A549 (cell line): ENCODE results near the gene MPL. TPM values are rescaled to one million over a fixed set of nuclear protein-coding genes. Genes with fewer than 3 reads are reported as not detected.
A peak's percentile ranks its signal among the peaks of the same experiment; 100 is the strongest.

Experiments
- ATAC-seq, 2 experiments: fragments of 200-7000 bp in 1 of 2; fragments of >200 bp in 1 of 2; cut with Nextera tagmentation in 1 of 2; cut with Tn5 transposase in 1 of 2; 3 replicates each; pipeline versions ENCODE4 v1.8.0 to v1.9.1; 2018 to 2020; ENCODE audit warnings: mild to moderate bottlenecking in 1 of 2, moderate library complexity in 1 of 2
- CTCF ChIA-PET: fragments of 300-600 bp; sonication (Branson Sonifier 250); formaldehyde crosslinking; extraction: SDS; loops from one replicate; lab custom pipeline; 2021; ENCODE audit warnings: antibody characterized with exemption, inconsistent platforms; lab: Yijun Ruan, JAX
- POLR2A ChIA-PET: fragments of 350-600 bp; formaldehyde crosslinking; extraction: SDS; loops from one replicate; lab custom pipeline; 2021; ENCODE audit warnings: antibody characterized with exemption, inconsistent platforms; lab: Yijun Ruan, JAX
- DNase-seq, 2 experiments: peaks; one replicate each; pipeline versions ENCODE4 v3.0.0 to v3.0.0-alpha.2; 2011 to 2016; ENCODE audit warnings: low read depth in 1 of 2, low spot score in 1 of 2
- FAIRE-seq: peaks from 2 replicates; lab custom pipeline; 2011; peaks lifted over from hg19 to GRCh38; lab: Jason Lieb, UNC
- H3K27ac ChIP-seq, 2 experiments: fragments of >200 bp; sonication (Bioruptor Twin); formaldehyde crosslinking; 3 replicates each; pipeline ENCODE4 v1.5.1; 2016 to 2017
- H3K4me1 ChIP-seq: fragments of >200 bp; sonication (Bioruptor Twin); formaldehyde crosslinking; 3 replicates; pipeline ENCODE4 v1.6.1; 2016
- H3K4me2 ChIP-seq: fragments of >200 bp; sonication (Bioruptor Twin); formaldehyde crosslinking; 3 replicates; pipeline ENCODE4 v1.6.1; 2016
- H3K4me3 ChIP-seq: fragments of >200 bp; sonication (Bioruptor Twin); formaldehyde crosslinking; 3 replicates; pipeline ENCODE4 v1.5.1; 2016
- H3K9me3 ChIP-seq: fragments of >200 bp; sonication (Bioruptor Twin); formaldehyde crosslinking; 3 replicates; pipeline ENCODE4 v1.6.1; 2016
- BCL3 ChIP-seq: fragments of >200 bp; sonication (Bioruptor Twin); formaldehyde crosslinking; IDR thresholded peaks from 3 replicates; pipeline ENCODE4 v1.6.1; 2016
- BHLHE40 ChIP-seq: IDR thresholded peaks from 2 replicates; pipeline ENCODE4 v1.6.1; 2012; ENCODE audit warnings: low read depth, low read length, inconsistent platforms
- CBX2 ChIP-seq: fragments of 200-600 bp; sonication (generic); IDR thresholded peaks from 2 replicates; pipeline ENCODE4 v1.6.1; 2016; ENCODE audit warnings: low read depth, mild to moderate bottlenecking, borderline replicate concordance
- CHD2 ChIP-seq: fragments of 150-350 bp; IDR thresholded peaks from 2 replicates; pipeline ENCODE4 v1.6.1; 2014; ENCODE audit warnings: low read length; ENCODE audit not compliant: partially characterized antibody
- CHD4 ChIP-seq: fragments of 200-600 bp; sonication (generic); IDR thresholded peaks from 2 replicates; pipeline ENCODE4 v1.6.1; 2016; ENCODE audit warnings: antibody characterized with exemption, mild to moderate bottlenecking, borderline replicate concordance
- E2F6 ChIP-seq: IDR thresholded peaks from 2 replicates; pipeline ENCODE4 v1.6.1; 2012; ENCODE audit warnings: low read depth, borderline replicate concordance
- ELK1 ChIP-seq: fragments of 150-350 bp; IDR thresholded peaks from 2 replicates; pipeline ENCODE4 v1.6.1; 2014; ENCODE audit warnings: low read depth, mild to moderate bottlenecking, low read length
- HMGXB4 ChIP-seq: fragments of 250-450 bp; sonication (Bioruptor Pico); IDR thresholded peaks from 2 replicates; pipeline ENCODE4 v1.5.0; 2021; ENCODE audit warnings: mild to moderate bottlenecking, moderate library complexity, borderline replicate concordance
- HOXB13 ChIP-seq: fragments of 250-450 bp; sonication (Bioruptor Pico); IDR thresholded peaks from 2 replicates; pipeline ENCODE4 v1.5.0; 2020; ENCODE audit warnings: low read depth, mild to moderate bottlenecking, moderate library complexity
- JUN ChIP-seq, 2 experiments: fragments of >200 bp; sonication (Bioruptor Twin); formaldehyde crosslinking; IDR thresholded peaks; 2 replicates in 1 of 2; 3 replicates in 1 of 2; pipeline ENCODE4 v1.6.1; 2016 to 2017
- KDM1A ChIP-seq: fragments of 200-600 bp; sonication (generic); IDR thresholded peaks from 2 replicates; pipeline ENCODE4 v1.6.1; 2016; ENCODE audit warnings: low read depth, mild to moderate bottlenecking
- MYC ChIP-seq: IDR thresholded peaks from 2 replicates; pipeline ENCODE4 v1.6.1; 2012; ENCODE audit warnings: mild to moderate bottlenecking, inconsistent platforms, low read length, improper control_type of control experiment, borderline replicate concordance
- NR3C1 ChIP-seq: fragments of >200 bp; sonication (Bioruptor Twin); formaldehyde crosslinking; IDR thresholded peaks from 3 replicates; pipeline ENCODE4 v1.6.1; 2017
- PHF8 ChIP-seq: fragments of 200-600 bp; sonication (generic); IDR thresholded peaks from 2 replicates; pipeline ENCODE4 v1.6.1; 2016; ENCODE audit warnings: low read depth, mild to moderate bottlenecking, antibody characterized with exemption, moderate library complexity, borderline replicate concordance
- POLR2A ChIP-seq: IDR thresholded peaks from 2 replicates; pipeline ENCODE4 v1.6.1; 2012; ENCODE audit warnings: mild to moderate bottlenecking, low read length
- RARB ChIP-seq: fragments of 250-450 bp; sonication (Bioruptor Pico); IDR thresholded peaks from 2 replicates; pipeline ENCODE4 v1.8.0; 2021; ENCODE audit warnings: mild to moderate bottlenecking, moderate library complexity
- REST ChIP-seq: fragments of 200-600 bp; sonication (generic); IDR thresholded peaks from 2 replicates; pipeline ENCODE4 v1.6.1; 2016; ENCODE audit warnings: antibody characterized with exemption, mild to moderate bottlenecking, moderate library complexity
- RFX5 ChIP-seq: fragments of 450-650 bp; IDR thresholded peaks from 2 replicates; pipeline ENCODE4 v1.7.1; 2014; ENCODE audit warnings: antibody characterized with exemption, mild to moderate bottlenecking, moderate library complexity
- SMC3 ChIP-seq: fragments of >200 bp; sonication (Bioruptor Twin); formaldehyde crosslinking; IDR thresholded peaks from 3 replicates; pipeline ENCODE4 v1.6.1; 2018; ENCODE audit warnings: inconsistent platforms
- SREBF2 ChIP-seq: fragments of 450-650 bp; IDR thresholded peaks from 2 replicates; pipeline ENCODE4 v1.6.1; 2014; ENCODE audit warnings: mild to moderate bottlenecking, moderate library complexity
- ZSCAN20 ChIP-seq: fragments of 250-450 bp; sonication (Bioruptor Pico); IDR thresholded peaks from 2 replicates; pipeline ENCODE4 v1.8.0; 2022; ENCODE audit warnings: mild to moderate bottlenecking, moderate library complexity
- WGBS: methylation state at CpG from one replicate; pipeline ENCODE4 v1.1.6; 2017; ENCODE audit errors: missing lambda C conversion rate; 5-methylcytosine and 5-hydroxymethylcytosine counted together
- polyA plus RNA-seq, 4 experiments: library from polyadenylated mRNA; depleted of rRNA in 3 of 4; stranded (reverse); fragments of >200 nt; fragmentation: RNase III in 1 of 4; extraction: RNeasy Plus Mini Kit Qiagen cat#74134 plus additional on column Dnase treatment in 1 of 4; gene quantifications; 2 replicates in 3 of 4; 3 replicates in 1 of 4; pipeline ENCODE4 v1.2.3, GENCODE V29; 2011 to 2017
- TF ChIP-seq, protein P1 (sequence below): fragments of 450-650 bp; IDR thresholded peaks from 2 replicates; pipeline ENCODE4 v1.6.1; 2014; ENCODE audit warnings: antibody characterized with exemption
- TF ChIP-seq, protein P2 (sequence below): IDR thresholded peaks from 2 replicates; pipeline ENCODE4 v1.6.1; 2012

The MPL gene
- polyA plus RNA-seq, 2 of the 4 experiments (the other 2 are of a cell fraction), result not detected

DNA sequence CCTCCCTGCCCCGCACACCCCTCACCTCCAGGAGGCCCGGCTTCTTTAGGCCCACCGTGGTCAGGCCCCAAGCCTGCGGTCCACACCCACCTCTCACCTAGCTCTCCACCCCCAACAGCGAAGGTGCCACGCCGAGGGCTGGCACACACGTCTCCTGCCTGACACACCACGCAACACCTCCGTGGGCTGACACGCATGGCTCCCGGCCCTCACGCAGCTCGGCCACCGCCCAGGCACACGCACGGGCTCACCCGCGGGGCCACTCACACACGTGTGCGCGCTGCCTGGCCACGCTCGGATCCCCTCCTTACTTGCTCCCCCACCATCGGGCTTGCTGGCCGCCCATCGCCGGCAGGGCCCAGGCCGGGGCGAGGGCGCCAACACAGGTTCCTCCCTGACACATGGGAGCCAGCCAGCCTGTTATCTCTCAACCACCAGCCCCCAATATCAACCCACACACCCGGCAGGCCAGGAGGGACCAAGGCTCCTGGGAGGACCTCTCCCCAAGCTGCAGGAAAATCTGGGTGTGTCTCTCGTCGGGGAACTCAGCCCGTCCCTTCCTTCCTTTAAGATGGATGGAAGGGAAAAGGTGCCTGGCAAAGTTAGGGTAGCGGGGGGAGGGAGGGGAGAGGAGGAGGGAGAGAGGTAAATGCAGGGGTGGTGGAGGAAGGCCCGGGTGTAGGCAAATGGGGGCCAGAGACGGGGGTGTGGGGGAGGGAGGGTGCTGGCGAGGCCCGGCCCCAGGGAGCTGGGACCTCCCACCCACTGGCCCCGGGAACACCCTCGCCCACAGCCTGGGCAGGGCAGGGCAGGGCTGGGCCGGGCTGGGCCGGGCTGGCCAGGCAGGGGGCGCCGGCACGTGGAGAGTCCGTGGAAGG, 29.6 kb downstream of the MPL start:
- ChIA-PET CTCF (interaction anchor here (1.4 to 2.4 kb wide), 3 partner anchors 11 to 28 kb away, joined by 4 to 10 read pairs (median 4); no protein-coding TSS in a partner anchor), POLR2A (interaction anchor here (0.6 to 2.4 kb wide), 12 partner anchors 9 to 283 kb away, joined by 3 to 37 read pairs (median 4); partner anchors contain the start of genes CDC20, HYI, KDM4A and MED8)
- no peak for FAIRE-seq
- no peak for TF ChIP-seq RARB
- H3K9me3 ChIP-seq, result no peaks in the 10 kb centered on the region
- peak overlapping the region; percentile 94 to 99 for H3K27ac ChIP-seq
- peak overlapping the region; percentile 90 for H3K4me3 ChIP-seq
- H3K4me2 ChIP-seq, result peak overlapping the region; percentile 99
- peak in 1 of 2 experiments; percentile 46 for DNase-seq
- ATAC-seq, result peak; percentile 76 to 84
- H3K4me1 ChIP-seq, result peaks cover 46% of the 10 kb centered on the region
- 0% methylated on average over 22 of the region's 48 CpGs for WGBS

DNA sequence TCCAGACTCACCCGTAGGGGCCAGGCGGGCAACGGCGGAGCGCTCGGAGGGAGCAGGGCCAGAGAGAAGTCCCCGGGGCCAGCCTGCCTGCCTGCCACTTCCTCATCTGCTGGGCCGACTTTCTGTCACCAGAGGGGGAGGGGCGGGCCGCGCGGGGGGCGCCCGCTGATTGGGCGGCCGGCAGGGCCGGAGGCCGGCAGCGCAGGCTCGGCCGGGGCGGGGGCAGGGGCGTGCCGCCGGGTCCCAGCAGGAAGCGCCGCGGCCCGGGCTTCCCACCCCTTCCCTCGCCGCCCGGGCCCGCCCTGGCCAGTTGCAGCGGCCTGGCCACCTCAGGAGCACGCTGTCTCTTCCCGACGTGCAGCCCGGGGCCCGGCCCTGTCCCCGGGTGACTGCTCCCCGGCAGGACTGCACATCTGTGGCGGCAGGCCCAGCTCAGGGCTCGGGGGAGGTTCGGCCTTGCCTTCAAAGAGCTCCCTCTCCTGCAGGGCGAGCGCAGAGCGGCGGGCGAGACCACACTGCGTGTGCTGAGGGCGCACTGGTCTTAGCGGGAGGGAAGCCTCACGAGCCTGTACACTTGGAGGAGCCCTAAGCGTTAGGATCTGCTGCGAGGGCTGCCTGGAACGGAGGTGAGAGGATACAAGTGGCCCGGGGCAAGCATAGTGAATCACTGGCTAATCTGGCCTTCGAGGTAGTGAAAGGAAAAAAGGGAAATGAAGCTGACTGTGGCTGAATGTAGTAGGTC, 30.5 kb downstream of the MPL start, which contains the start of gene ELOVL1:
TSS of gene ELOVL1 (minus strand) at position 108 of the 742 bp plus-strand sequence. CDS start 2,402 bp downstream, outside the sequence.
- WGBS, result under 1% methylated on average over 7 of the region's 58 CpGs
- CTCF ChIA-PET, result interaction anchor here (0.7 to 2.4 kb wide), 7 partner anchors 10 to 250 kb away, joined by 3 to 10 read pairs (median 4); no protein-coding TSS in a partner anchor
- FAIRE-seq (no peak), ATAC-seq (peak; percentile 83 to 85), DNase-seq (peak; percentile 72 to 84)
- POLR2A ChIA-PET, result interaction anchor here (0.7 to 2.4 kb wide), 10 partner anchors 8 to 282 kb away, joined by 3 to 37 read pairs (median 4); partner anchors contain the start of genes CDC20, HYI, KDM4A and MED8
- peak within 1 kb of the TSS; percentile 94 to 99 for H3K27ac ChIP-seq
- peak within 1 kb of the TSS; percentile 99 for H3K4me2 ChIP-seq
- H3K4me1 ChIP-seq, result peaks cover 50% of the 10 kb centered on the region
- peak within 1 kb of the TSS; percentile 90 for H3K4me3 ChIP-seq
- H3K9me3 ChIP-seq, result no peaks in the 10 kb centered on the region
- no peak for TF ChIP-seq SREBF2
- no peak for TF ChIP-seq BHLHE40
- TF ChIP-seq E2F6, result peak; percentile 89
- no peak for TF ChIP-seq RARB
- no peak for TF ChIP-seq KDM1A
- 0 out of 2 replicates have a peak, but pooled peaks have one; percentile 14 for TF ChIP-seq RFX5
- peak; percentile 86; the same call in 2 of the 3 replicates for TF ChIP-seq BCL3
- no peak for TF ChIP-seq HMGXB4 (CRISPR knock-in tag)
- TF ChIP-seq SMC3, result no peak
- TF ChIP-seq CHD4, result no peak
- no peak for TF ChIP-seq ELK1
- TF ChIP-seq, protein P1, sequence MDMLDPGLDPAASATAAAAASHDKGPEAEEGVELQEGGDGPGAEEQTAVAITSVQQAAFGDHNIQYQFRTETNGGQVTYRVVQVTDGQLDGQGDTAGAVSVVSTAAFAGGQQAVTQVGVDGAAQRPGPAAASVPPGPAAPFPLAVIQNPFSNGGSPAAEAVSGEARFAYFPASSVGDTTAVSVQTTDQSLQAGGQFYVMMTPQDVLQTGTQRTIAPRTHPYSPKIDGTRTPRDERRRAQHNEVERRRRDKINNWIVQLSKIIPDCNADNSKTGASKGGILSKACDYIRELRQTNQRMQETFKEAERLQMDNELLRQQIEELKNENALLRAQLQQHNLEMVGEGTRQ, result no peak
- no peak for TF ChIP-seq NR3C1
- TF ChIP-seq CHD2, result no peak
- no peak for TF ChIP-seq REST
- TF ChIP-seq ZSCAN20 (CRISPR knock-in tag), result no peak
- TF ChIP-seq JUN (IDR thresholded peaks at IDR 0.05), result peak; percentile 80 to 82
- TF ChIP-seq CBX2, result no peak
- peak; percentile 36; the same call in 1 of the 2 replicates for TF ChIP-seq PHF8
- TF ChIP-seq MYC, result no peak; the same call in 1 of the 2 replicates
- peak; percentile 82 for TF ChIP-seq POLR2A
- TF ChIP-seq, protein P2, sequence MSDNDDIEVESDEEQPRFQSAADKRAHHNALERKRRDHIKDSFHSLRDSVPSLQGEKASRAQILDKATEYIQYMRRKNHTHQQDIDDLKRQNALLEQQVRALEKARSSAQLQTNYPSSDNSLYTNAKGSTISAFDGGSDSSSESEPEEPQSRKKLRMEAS, result peak; percentile 88
- peak; percentile 68 for TF ChIP-seq HOXB13 (CRISPR knock-in tag)
